ENCODE measurements around the gene NFIB.
A peak's percentile ranks its signal among the peaks of the same experiment; 100 is the strongest.

The NFIB gene

DNA sequence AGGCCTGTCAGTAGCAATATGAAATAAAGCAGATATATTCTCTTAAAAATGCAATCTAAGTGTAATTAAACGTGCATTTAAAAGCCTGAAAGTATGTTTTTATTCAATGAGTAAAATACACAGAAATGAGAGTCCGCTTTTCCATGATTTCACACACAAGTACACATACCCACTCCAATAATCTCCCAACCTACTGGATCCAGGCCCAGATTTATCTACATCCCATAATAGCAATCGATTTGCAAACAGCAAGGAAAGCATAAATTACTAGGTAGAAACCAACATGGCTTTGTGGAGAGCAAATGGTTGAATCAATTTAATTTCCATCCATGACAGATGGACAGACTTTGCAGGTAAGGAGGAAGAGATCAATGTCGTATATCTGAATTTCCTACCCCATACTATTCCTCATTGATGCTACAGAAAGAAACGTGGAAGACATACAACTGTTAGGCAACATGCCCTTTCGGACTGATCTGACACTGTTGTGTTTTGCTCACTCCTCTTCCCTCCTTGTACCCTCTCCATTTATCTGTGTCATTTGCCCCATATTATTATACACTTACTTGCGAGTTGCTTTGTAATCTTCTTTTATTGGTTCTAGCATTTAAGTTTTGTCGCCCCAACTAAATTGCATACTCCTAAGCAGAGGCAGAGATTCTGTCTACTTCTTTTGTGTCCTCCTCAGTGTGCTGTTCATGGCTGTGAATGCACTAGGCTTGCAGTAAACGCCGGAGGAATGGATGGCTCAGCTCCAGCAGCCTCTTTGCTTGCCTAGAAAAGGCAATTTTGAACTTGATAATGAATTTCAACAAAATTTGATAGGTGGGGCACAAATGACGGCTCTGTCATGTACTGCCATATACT lies 133.6 kb downstream of the NFIB start:
- TF ChIP-seq, protein P1, sequence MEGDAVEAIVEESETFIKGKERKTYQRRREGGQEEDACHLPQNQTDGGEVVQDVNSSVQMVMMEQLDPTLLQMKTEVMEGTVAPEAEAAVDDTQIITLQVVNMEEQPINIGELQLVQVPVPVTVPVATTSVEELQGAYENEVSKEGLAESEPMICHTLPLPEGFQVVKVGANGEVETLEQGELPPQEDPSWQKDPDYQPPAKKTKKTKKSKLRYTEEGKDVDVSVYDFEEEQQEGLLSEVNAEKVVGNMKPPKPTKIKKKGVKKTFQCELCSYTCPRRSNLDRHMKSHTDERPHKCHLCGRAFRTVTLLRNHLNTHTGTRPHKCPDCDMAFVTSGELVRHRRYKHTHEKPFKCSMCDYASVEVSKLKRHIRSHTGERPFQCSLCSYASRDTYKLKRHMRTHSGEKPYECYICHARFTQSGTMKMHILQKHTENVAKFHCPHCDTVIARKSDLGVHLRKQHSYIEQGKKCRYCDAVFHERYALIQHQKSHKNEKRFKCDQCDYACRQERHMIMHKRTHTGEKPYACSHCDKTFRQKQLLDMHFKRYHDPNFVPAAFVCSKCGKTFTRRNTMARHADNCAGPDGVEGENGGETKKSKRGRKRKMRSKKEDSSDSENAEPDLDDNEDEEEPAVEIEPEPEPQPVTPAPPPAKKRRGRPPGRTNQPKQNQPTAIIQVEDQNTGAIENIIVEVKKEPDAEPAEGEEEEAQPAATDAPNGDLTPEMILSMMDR (IDR thresholded peaks at IDR 0.05), result no peak
- TF ChIP-seq ZFX (IDR thresholded peaks at IDR 0.05; ENCODE audit: borderline replicate concordance), result no peak
- H3K27ac ChIP-seq, result peak overlapping the region; percentile 77

DNA sequence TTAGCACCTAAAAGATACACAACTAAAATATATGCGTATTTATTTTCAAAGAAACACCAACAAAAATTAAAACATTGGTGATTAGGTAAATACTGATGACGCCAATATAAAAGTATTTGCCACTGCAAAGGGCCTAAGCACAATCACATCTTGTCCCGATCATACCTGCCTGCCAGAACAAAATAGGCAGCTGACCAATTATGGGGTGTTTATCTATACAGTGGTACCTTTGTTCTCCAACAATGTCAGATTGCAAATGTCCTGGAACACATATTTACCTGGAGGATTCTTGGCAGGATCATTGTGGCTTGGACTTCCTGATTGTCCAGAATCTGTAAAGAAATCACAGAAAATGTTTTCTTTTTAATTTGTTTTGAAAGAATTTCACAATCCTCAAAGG lies 134.5 kb downstream of the NFIB start:
- no peak for TF ChIP-seq ZFX (IDR thresholded peaks at IDR 0.05; ENCODE audit: borderline replicate concordance)
- TF ChIP-seq, protein P1 (IDR thresholded peaks at IDR 0.05), result no peak
- H3K27ac ChIP-seq, result peak overlapping the region; percentile 77

DNA sequence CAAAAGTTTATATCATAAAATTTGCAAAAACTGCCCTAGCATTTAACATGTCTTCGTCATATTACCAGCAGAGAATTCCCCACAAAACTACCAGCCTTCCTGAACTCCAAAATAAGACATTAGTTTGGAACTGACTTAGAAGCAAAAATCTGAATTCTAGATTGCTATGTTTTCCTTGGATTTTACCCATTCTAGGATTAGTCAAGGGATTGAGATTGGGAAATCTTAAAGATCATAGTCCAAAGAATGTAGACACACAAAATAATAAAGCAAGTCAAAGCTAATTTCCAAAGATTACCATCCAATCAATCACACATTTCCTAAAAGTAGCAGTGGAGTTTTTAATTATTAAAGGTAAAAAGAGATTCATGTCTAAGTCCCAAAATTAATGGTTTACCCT lies 138.2 kb downstream of the NFIB start:
- no peak overlapping the region for H3K27ac ChIP-seq
- TF ChIP-seq, protein P1 (IDR thresholded peaks at IDR 0.05), result no peak
- TF ChIP-seq ZFX (IDR thresholded peaks at IDR 0.05; ENCODE audit: borderline replicate concordance), result no peak

DNA sequence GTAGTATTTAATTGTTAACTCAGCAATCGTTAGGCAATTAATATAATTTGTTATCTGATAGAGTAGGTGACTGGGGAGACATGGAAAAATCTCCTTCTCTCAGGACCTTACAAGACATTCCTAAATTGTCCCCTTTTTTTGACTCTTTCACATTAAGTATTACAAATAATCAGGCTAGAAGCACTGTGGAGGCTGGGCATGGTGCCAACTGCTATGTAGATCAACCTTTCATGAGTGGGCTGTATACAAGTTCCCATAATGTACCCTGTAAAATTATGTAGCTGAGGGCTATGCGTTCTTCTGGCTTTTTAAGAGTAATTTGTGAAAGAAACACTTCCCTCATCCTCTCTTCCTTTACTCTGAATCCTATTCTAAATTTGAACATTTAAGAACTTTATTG lies 140.2 kb downstream of the NFIB start:
- no peak overlapping the region for H3K27ac ChIP-seq
- TF ChIP-seq ZFX (IDR thresholded peaks at IDR 0.05; ENCODE audit: borderline replicate concordance), result no peak
- TF ChIP-seq, protein P1 (IDR thresholded peaks at IDR 0.05), result no peak

DNA sequence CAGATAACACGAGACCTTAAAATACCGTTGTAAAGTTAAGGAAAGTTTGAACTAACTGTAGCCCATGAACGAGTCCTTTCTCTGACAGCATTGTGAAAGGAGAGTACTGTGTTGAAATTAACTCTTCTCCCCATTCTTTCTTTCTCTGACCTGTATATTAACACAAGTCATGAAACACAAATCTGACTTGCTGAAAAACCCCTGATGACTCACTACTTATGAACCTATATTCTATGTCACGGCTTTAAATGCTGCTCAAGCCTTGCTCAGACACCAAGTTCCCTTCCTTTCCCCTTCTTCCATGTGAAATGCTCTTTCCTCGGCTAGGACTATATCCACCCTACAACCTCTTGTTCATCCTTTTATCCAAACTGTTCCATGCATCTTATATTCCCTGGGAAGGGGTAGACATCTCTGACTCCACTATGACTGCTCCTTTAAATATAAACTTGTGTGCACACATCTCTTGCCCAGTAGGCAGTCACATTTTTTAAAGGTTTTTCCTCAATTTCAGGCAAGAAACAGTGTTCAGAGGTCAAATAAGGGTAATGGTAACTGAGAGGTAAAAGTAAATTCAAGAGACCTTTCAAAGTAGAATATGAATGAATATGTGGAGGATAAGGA lies 142.9 kb downstream of the NFIB start:
- TF ChIP-seq, protein P1 (IDR thresholded peaks at IDR 0.05), result no peak
- TF ChIP-seq ZFX (IDR thresholded peaks at IDR 0.05; ENCODE audit: borderline replicate concordance), result no peak
- H3K27ac ChIP-seq, result no peak overlapping the region

DNA sequence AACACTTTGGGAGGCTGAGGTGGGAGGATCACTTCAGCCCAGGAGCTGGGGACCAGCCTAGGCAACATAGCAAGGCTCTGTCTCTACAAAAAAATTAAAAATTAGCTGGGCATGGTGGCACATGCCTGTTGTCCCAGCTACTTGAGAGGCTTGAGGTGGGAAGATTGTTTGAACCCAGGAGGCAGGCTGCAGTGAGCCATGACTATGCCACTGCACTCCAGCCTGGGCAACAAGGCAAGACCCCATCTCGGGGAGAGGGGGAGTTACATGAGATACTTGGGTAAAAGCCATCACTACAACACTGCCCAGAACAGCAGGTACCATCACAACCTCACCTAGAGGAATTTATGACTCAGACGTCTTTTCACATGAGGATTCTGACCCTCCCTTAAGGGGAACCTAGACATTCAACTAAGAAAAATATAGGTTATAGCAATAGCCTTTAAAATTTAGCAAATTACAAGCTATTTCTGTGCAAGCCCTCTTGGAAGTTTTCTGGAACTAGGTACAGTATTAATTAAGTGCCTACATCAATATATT lies 143.5 kb downstream of the NFIB start:
- TF ChIP-seq ZFX (IDR thresholded peaks at IDR 0.05; ENCODE audit: borderline replicate concordance), result no peak
- TF ChIP-seq, protein P1 (IDR thresholded peaks at IDR 0.05), result no peak
- H3K27ac ChIP-seq, result no peak overlapping the region

DNA sequence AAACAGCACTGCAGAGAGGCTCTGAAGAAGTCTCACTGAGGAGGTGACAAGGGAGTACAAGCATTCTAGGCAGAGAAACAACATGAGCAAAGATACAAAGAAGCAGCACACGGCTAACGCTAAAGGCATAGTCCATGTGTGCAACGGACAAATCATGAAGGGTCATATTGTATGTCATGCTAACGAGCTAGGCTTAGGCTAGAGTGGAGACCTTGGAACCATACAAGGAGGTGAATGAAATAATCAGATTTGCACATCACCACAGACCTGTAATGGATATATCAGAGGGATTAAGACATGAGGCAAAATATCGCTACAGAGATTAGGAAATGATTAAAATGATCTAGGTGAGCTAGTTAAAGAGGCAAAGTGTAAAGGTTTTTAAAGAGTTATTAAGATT lies 145.6 kb downstream of the NFIB start:
- no peak overlapping the region for H3K27ac ChIP-seq
- no peak for TF ChIP-seq ZFX (IDR thresholded peaks at IDR 0.05; ENCODE audit: borderline replicate concordance)
- TF ChIP-seq, protein P1 (IDR thresholded peaks at IDR 0.05), result no peak

All from 22Rv1 (cell line).